HepG2 (cell line): ENCODE measurements around the gene OLFM2. TPM values are rescaled to one million over a fixed set of nuclear protein-coding genes. Genes with fewer than 3 reads are reported as not detected.

ENCODE experiments used
- ATF6 ChIP-seq: sonication (generic); formaldehyde crosslinking; conservative IDR thresholded peaks from 2 replicates; pipeline ENCODE4 v1.4.0; 2020; ENCODE audit warnings: missing genetic modification reagents
- CBX5 ChIP-seq: sonication (generic); formaldehyde crosslinking; IDR thresholded peaks from 2 replicates; pipeline ENCODE4 v1.4.0; 2020; ENCODE audit warnings: missing genetic modification reagents, borderline replicate concordance
- ETV6 ChIP-seq: sonication (generic); formaldehyde crosslinking; conservative IDR thresholded peaks from 2 replicates; pipeline ENCODE4 v1.4.0; 2020; ENCODE audit warnings: missing genetic modification reagents
- HOXA3 ChIP-seq: sonication (generic); formaldehyde crosslinking; IDR thresholded peaks from 2 replicates; pipeline ENCODE4 v1.5.0; 2020; ENCODE audit warnings: missing genetic modification reagents
- MAFG ChIP-seq: sonication (generic); formaldehyde crosslinking; IDR thresholded peaks from 2 replicates; pipeline ENCODE4 v1.5.1; 2020; ENCODE audit warnings: mild to moderate bottlenecking, missing genetic modification reagents
- MXD4 ChIP-seq: IDR thresholded peaks from 2 replicates; pipeline ENCODE4 v1.6.1; 2016; ENCODE audit warnings: mild to moderate bottlenecking, missing biosample characterization, missing genetic modification reagents
- PITX1 ChIP-seq: sonication (generic); formaldehyde crosslinking; IDR thresholded peaks from 2 replicates; pipeline ENCODE4 v1.5.1; 2020; ENCODE audit warnings: mild to moderate bottlenecking, missing genetic modification reagents
- SOX5 ChIP-seq: IDR thresholded peaks from 2 replicates; pipeline ENCODE4 v1.6.1; 2016; ENCODE audit warnings: borderline replicate concordance
- UBTF ChIP-seq: sonication (generic); formaldehyde crosslinking; IDR thresholded peaks from 2 replicates; pipeline ENCODE4 v1.4.0; 2020; ENCODE audit warnings: mild to moderate bottlenecking, missing genetic modification reagents
- ZNF274 ChIP-seq: sonication (generic); formaldehyde crosslinking; IDR thresholded peaks from 2 replicates; pipeline ENCODE4 v1.5.1; 2020; ENCODE audit warnings: mild to moderate bottlenecking, missing genetic modification reagents
- ZNF768 ChIP-seq: sonication (generic); formaldehyde crosslinking; IDR thresholded peaks from 2 replicates; pipeline ENCODE4 v1.4.0; 2020; ENCODE audit warnings: missing genetic modification reagents
- polyA plus RNA-seq, 8 experiments: library from polyadenylated mRNA; depleted of rRNA in 3 of 8; stranded (reverse) in 7 of 8; unstranded in 1 of 8; fragments of >200 nt; fragmentation: Illumina TruSeq in 4 of 8; extraction: Trizol in 4 of 8; gene quantifications; 2 replicates each; pipeline versions ENCODE4 v1.2.1 to v1.2.3, GENCODE V29; 2011 to 2016; ENCODE audit warnings: low read depth in 4 of 8, missing spikeins in 1 of 8, mixed read lengths in 1 of 8; ENCODE audit not compliant: insufficient read depth in 1 of 8
- total RNA-seq, 5 experiments: library from RNA; depleted of rRNA; stranded (reverse); fragments of >200 nt; fragmentation: Illumina TruSeq; extraction: Trizol; gene quantifications; 2 replicates each; pipeline ENCODE4 v1.2.3, GENCODE V29; 2016; ENCODE audit warnings: low read depth in 1 of 5
- TF ChIP-seq, protein P1 (sequence below): sonication (generic); formaldehyde crosslinking; IDR thresholded peaks from 2 replicates; pipeline ENCODE4 v1.5.0; 2020; ENCODE audit warnings: mild to moderate bottlenecking, missing genetic modification reagents
- TF ChIP-seq, protein P2 (sequence below): sonication (generic); formaldehyde crosslinking; IDR thresholded peaks from 2 replicates; pipeline ENCODE4 v1.4.0; 2020; ENCODE audit warnings: missing genetic modification reagents, borderline replicate concordance
- TF ChIP-seq, protein P3 (sequence below): sonication (generic); formaldehyde crosslinking; IDR thresholded peaks from 2 replicates; pipeline ENCODE4 v1.8.0; 2022; ENCODE audit warnings: mild to moderate bottlenecking, missing genetic modification reagents

The OLFM2 gene
- total and polyA plus RNA-seq, 2 of the 13 experiments (the other 11 are each of a cell fraction or from before 2014, with no cell fraction given) = 0.20 to 0.51 TPM

GRCh38 chr19:9914315-9915207 lies 21.8 kb downstream of the OLFM2 start (continued):
- TF ChIP-seq, protein P1, sequence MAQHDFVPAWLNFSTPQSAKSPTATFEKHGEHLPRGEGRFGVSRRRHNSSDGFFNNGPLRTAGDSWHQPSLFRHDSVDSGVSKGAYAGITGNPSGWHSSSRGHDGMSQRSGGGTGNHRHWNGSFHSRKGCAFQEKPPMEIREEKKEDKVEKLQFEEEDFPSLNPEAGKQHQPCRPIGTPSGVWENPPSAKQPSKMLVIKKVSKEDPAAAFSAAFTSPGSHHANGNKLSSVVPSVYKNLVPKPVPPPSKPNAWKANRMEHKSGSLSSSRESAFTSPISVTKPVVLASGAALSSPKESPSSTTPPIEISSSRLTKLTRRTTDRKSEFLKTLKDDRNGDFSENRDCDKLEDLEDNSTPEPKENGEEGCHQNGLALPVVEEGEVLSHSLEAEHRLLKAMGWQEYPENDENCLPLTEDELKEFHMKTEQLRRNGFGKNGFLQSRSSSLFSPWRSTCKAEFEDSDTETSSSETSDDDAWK (CRISPR knock-in tag) = no peak
- 0 out of 2 replicates have a peak, but pooled peaks have one; percentile 13 for TF ChIP-seq ZNF274 (CRISPR knock-in tag)
- TF ChIP-seq PITX1 (CRISPR knock-in tag) = no peak
- TF ChIP-seq, protein P2, sequence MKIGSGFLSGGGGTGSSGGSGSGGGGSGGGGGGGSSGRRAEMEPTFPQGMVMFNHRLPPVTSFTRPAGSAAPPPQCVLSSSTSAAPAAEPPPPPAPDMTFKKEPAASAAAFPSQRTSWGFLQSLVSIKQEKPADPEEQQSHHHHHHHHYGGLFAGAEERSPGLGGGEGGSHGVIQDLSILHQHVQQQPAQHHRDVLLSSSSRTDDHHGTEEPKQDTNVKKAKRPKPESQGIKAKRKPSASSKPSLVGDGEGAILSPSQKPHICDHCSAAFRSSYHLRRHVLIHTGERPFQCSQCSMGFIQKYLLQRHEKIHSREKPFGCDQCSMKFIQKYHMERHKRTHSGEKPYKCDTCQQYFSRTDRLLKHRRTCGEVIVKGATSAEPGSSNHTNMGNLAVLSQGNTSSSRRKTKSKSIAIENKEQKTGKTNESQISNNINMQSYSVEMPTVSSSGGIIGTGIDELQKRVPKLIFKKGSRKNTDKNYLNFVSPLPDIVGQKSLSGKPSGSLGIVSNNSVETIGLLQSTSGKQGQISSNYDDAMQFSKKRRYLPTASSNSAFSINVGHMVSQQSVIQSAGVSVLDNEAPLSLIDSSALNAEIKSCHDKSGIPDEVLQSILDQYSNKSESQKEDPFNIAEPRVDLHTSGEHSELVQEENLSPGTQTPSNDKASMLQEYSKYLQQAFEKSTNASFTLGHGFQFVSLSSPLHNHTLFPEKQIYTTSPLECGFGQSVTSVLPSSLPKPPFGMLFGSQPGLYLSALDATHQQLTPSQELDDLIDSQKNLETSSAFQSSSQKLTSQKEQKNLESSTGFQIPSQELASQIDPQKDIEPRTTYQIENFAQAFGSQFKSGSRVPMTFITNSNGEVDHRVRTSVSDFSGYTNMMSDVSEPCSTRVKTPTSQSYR (CRISPR knock-in tag) = no peak
- TF ChIP-seq UBTF (CRISPR knock-in tag) = peak; percentile 36; the same call in 1 of the 2 replicates
- TF ChIP-seq ZNF768 (CRISPR knock-in tag) = peak; percentile 20; the same call in 1 of the 2 replicates
- no peak for TF ChIP-seq CBX5 (CRISPR knock-in tag)
- no peak for TF ChIP-seq SOX5 (CRISPR knock-in tag)
- no peak for TF ChIP-seq ATF6 (CRISPR knock-in tag)
- TF ChIP-seq MAFG = 0 out of 2 replicates have a peak, but pooled peaks have one; percentile 24
- TF ChIP-seq, protein P3, sequence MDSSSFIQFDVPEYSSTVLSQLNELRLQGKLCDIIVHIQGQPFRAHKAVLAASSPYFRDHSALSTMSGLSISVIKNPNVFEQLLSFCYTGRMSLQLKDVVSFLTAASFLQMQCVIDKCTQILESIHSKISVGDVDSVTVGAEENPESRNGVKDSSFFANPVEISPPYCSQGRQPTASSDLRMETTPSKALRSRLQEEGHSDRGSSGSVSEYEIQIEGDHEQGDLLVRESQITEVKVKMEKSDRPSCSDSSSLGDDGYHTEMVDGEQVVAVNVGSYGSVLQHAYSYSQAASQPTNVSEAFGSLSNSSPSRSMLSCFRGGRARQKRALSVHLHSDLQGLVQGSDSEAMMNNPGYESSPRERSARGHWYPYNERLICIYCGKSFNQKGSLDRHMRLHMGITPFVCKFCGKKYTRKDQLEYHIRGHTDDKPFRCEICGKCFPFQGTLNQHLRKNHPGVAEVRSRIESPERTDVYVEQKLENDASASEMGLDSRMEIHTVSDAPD (CRISPR knock-in tag) = no peak
- no peak for TF ChIP-seq MXD4
- TF ChIP-seq ETV6 = no peak
- TF ChIP-seq HOXA3 = peak; percentile 24; the same call in 1 of the 2 replicates
